ENCODE data around the gene ZDHHC11. TPM values are rescaled to one million over a fixed set of nuclear protein-coding genes. Genes with fewer than 3 reads are reported as not detected.

ZDHHC11 gene
- total and polyA plus RNA-seq, 9 donors, result 1.1 to 25.6 (median 4.7) TPM

- H3K4me1 ChIP-seq (ENCODE audit: insufficient read depth), result peaks cover 3% of the 10 kb centered on the region
- TF ChIP-seq CTCF (IDR thresholded peaks at IDR 0.05), result no peak
- no peak for TF ChIP-seq POLR2A (IDR thresholded peaks at IDR 0.05)
- no peak for TF ChIP-seq EP300 (IDR thresholded peaks at IDR 0.05)
- WGBS, 3 donors, result 78 to 84% (median 81%) methylated on average over 14 of the region's 14 CpGs
- no peak overlapping the region for H3K4me3 ChIP-seq
- intact Hi-C loops (cut with DNase I), result no loop called here
- no peak overlapping the region for H3K27ac ChIP-seq
- H3K27me3 ChIP-seq, result no peaks in the 10 kb centered on the region
- H3K9me3 ChIP-seq, result no peaks in the 10 kb centered on the region
- peak in 1 of 5 donors; percentile 10 for DNase-seq
- no peaks in the 10 kb centered on the region for H3K36me3 ChIP-seq
Measured at GRCh38 chr5:887947-888637, 37.3 kb upstream of the ZDHHC11 start.

- Histone ChIP-seq H3K27ac (no peak overlapping the region), H3K36me3 (no peaks in the 10 kb centered on the region), H3K9me3 (no peaks in the 10 kb centered on the region), H3K4me1 (ENCODE audit: insufficient read depth) (no peaks in the 10 kb centered on the region), H3K4me3 (no peak overlapping the region), H3K27me3 (no peaks in the 10 kb centered on the region)
- 87 to 89% (median 87%) methylated on average over 26 of the region's 26 CpGs for WGBS, 3 donors
- intact Hi-C loops (cut with DNase I), result no loop called here
- peak in 1 of 5 donors; percentile 15 for DNase-seq
- TF ChIP-seq CTCF (IDR thresholded peaks at IDR 0.05), result no peak
- TF ChIP-seq EP300 (IDR thresholded peaks at IDR 0.05), result no peak
- no peak for TF ChIP-seq POLR2A (IDR thresholded peaks at IDR 0.05)
Measured at GRCh38 chr5:886716-887325, 36.0 kb upstream of the ZDHHC11 start.

GRCh38 chr5:886036-886435 is 35.2 kb upstream of the ZDHHC11 start:
- DNase-seq, result peak in 1 of 5 donors; percentile 10
- intact Hi-C loops (cut with DNase I), result no loop called here
- Histone ChIP-seq H3K4me3 (no peak overlapping the region), H3K36me3 (no peaks in the 10 kb centered on the region), H3K4me1 (ENCODE audit: insufficient read depth) (no peaks in the 10 kb centered on the region), H3K27ac (no peak overlapping the region), H3K9me3 (no peaks in the 10 kb centered on the region), H3K27me3 (no peaks in the 10 kb centered on the region)
- TF ChIP-seq CTCF (IDR thresholded peaks at IDR 0.05), result no peak
- no peak for TF ChIP-seq POLR2A (IDR thresholded peaks at IDR 0.05)
- TF ChIP-seq EP300 (IDR thresholded peaks at IDR 0.05), result no peak
- 83 to 92% (median 89%) methylated on average over 13 of the region's 13 CpGs for WGBS, 3 donors

- Histone ChIP-seq H3K9me3 (no peaks in the 10 kb centered on the region), H3K36me3 (no peaks in the 10 kb centered on the region), H3K4me3 (no peak overlapping the region), H3K27ac (no peak overlapping the region), H3K27me3 (no peaks in the 10 kb centered on the region), H3K4me1 (ENCODE audit: insufficient read depth) (no peaks in the 10 kb centered on the region)
- 87 to 90% (median 88%) methylated on average over 9 to 13 of the region's 13 CpGs for WGBS, 3 donors
- DNase-seq, result no peak
- no peak for TF ChIP-seq CTCF (IDR thresholded peaks at IDR 0.05)
- no peak for TF ChIP-seq EP300 (IDR thresholded peaks at IDR 0.05)
- TF ChIP-seq POLR2A (IDR thresholded peaks at IDR 0.05), result no peak
- intact Hi-C loops (cut with DNase I), result no loop called here
Measured at GRCh38 chr5:885529-885928, 34.7 kb upstream of the ZDHHC11 start.
